ENCODE measurements around the gene NPTN. TPM values are rescaled to one million over a fixed set of nuclear protein-coding genes. Genes with fewer than 3 reads are reported as not detected.

Gene NPTN
- total RNA-seq, 1 experiment from 2014 or later: 90.9 TPM

GRCh38 chr15:73602446-73602843 lies 30.7 kb downstream of the NPTN start:
- Histone ChIP-seq H3K4me1 (ENCODE audit: control insufficient read depth in 1 of 2, insufficient read depth in 2 of 2, low read length in 2 of 2) (peaks cover 23 to 35% of the 10 kb centered on the region in 2 experiments), H3K9me3 (ENCODE audit: control insufficient read depth in 1 of 2, insufficient read depth in 1 of 2, low read depth in 1 of 2, low read length in 2 of 2) (no peaks in the 10 kb centered on the region), H3K9ac (ENCODE audit: low read length) (no peak overlapping the region), H3K36me3 (ENCODE audit: control insufficient read depth in 1 of 2, insufficient read depth in 2 of 2, low read length in 2 of 2) (no peaks in the 10 kb centered on the region), H4K20me1 (ENCODE audit: insufficient read depth) (peaks cover 10% of the 10 kb centered on the region; the same call in 1 of the 2 replicates), H2AFZ (ENCODE audit: low read depth, low read length, poor library complexity, severe bottlenecking) (no peak overlapping the region), H3K27me3 (ENCODE audit: insufficient read depth, low read length) (no peaks in the 10 kb centered on the region), H3K9me2 (ENCODE audit: insufficient read depth) (no peaks in the 10 kb centered on the region), H3K27ac (ENCODE audit: low read depth, low read length) (no peak overlapping the region), H3K4me2 (ENCODE audit: low read length) (no peak overlapping the region), H3K4me3 (replicated peaks in 1 of 2; ENCODE audit: low read depth in 1 of 2, low read length in 2 of 2) (no peak overlapping the region), H3K79me2 (ENCODE audit: insufficient read depth, low read length) (peaks cover 97% of the 10 kb centered on the region)
- no peak for ATAC-seq
- no peak for TF ChIP-seq POLR2A (IDR thresholded peaks at IDR 0.05; ENCODE audit: borderline replicate concordance, extremely low read depth, insufficient read depth, insufficient read length)
- no peak for TF ChIP-seq TCF7L2 (IDR thresholded peaks at IDR 0.05; ENCODE audit: borderline replicate concordance, extremely low read depth, insufficient read depth, insufficient read length)
- TF ChIP-seq ZFX (IDR thresholded peaks at IDR 0.05): no peak
- no peak for TF ChIP-seq RAD21 (IDR thresholded peaks at IDR 0.05; ENCODE audit: low read depth)
- TF ChIP-seq CEBPB (IDR thresholded peaks at IDR 0.05; ENCODE audit: low read depth): no peak
- TF ChIP-seq MAX (IDR thresholded peaks at IDR 0.05): no peak
- no peak for TF ChIP-seq ZBTB33 (IDR thresholded peaks at IDR 0.05; ENCODE audit: extremely low read depth, insufficient replicate concordance, low read length)
- TF ChIP-seq EZH2phosphoT487 (IDR thresholded peaks at IDR 0.05; ENCODE audit: borderline replicate concordance): no peak
- no peak for TF ChIP-seq SIN3A (IDR thresholded peaks at IDR 0.05; ENCODE audit: low read depth)
- no peak for TF ChIP-seq ATF3 (IDR thresholded peaks at IDR 0.05)
- TF ChIP-seq CTCF (IDR thresholded peaks at IDR 0.05 in 2 of 3, conservative IDR thresholded peaks at IDR 0.05 in 1 of 3; ENCODE audit: borderline replicate concordance in 1 of 3, insufficient read depth in 1 of 3, low read depth in 2 of 3, low read length in 2 of 3): no peak
- no peak for TF ChIP-seq EGR1 (IDR thresholded peaks at IDR 0.05; ENCODE audit: low read depth)
- TF ChIP-seq ELF1 (IDR thresholded peaks at IDR 0.05; ENCODE audit: borderline replicate concordance, low read depth): no peak
- TF ChIP-seq SP1 (IDR thresholded peaks at IDR 0.05; ENCODE audit: low read depth): no peak
- no peak for TF ChIP-seq SRF (IDR thresholded peaks at IDR 0.05; ENCODE audit: low read depth)
- no peak for TF ChIP-seq REST (IDR thresholded peaks at IDR 0.05; ENCODE audit: low read depth)
- ChIA-PET CTCF (interaction anchor here (0.9 to 1.3 kb wide), 2 partner anchors 34 kb away, joined by 4 to 6 read pairs; no protein-coding TSS in a partner anchor), RAD21 (ENCODE audit: low non-redundant PET in 1 of 2, low total read pairs in 2 of 2, uncharacterized antibody in 2 of 2, unreplicated experiment in 2 of 2) (no interaction called here), POLR2A (no interaction called here)
- BruUV-seq (replicated peaks): no TSS peak
- intact Hi-C loops (cut with micrococcal nuclease): no loop called here
- no peak for DNase-seq (ENCODE audit: low read depth, low spot score)

All from HCT116 (cell line).